IMR-90 (cell line): ENCODE measurements around the gene ADCK1. TPM values are rescaled to one million over a fixed set of nuclear protein-coding genes. Genes with fewer than 3 reads are reported as not detected.

Experiments used
- ATAC-seq: fragments of 200-7000 bp; cut with Tn5 transposase; 2 replicates; pipeline ENCODE4 v1.9.1; 2020; ENCODE audit warnings: low read depth, mild to moderate bottlenecking, moderate library complexity
- BruUV-seq: library from RNA; stranded (reverse); fragments of 400-500 nt; replicated peaks from 2 replicates; lab custom pipeline; 2021; lab: Mats Ljungman, UMichigan
- CTCF ChIA-PET: fragments of 300-600 bp; formaldehyde crosslinking; extraction: SDS; loops from one replicate; lab custom pipeline; 2021; ENCODE audit warnings: antibody characterized with exemption; lab: Yijun Ruan, JAX
- POLR2A ChIA-PET: fragments of 300-600 bp; sonication (Branson Sonifier 250); formaldehyde crosslinking; loops from one replicate; lab custom pipeline; 2022; ENCODE audit warnings: antibody characterized with exemption; ENCODE audit not compliant: unreplicated experiment; lab: Charles Lee
- DNase-seq: peaks from one replicate; pipeline ENCODE4 v3.0.0; 2013
- H2AFZ ChIP-seq: replicated peaks from 2 replicates; pipeline ENCODE3; 2013; ENCODE audit warnings: low read length, mild to moderate bottlenecking; ENCODE audit not compliant: poor library complexity
- H2AK5ac ChIP-seq: 2 replicates; pipeline ENCODE4 v1.6.1; 2013; ENCODE audit warnings: low read depth, low read length, inconsistent platforms
- H2AK9ac ChIP-seq: replicated peaks from 2 replicates; pipeline ENCODE3; 2013; ENCODE audit warnings: mild to moderate bottlenecking, low read depth, low read length, moderate library complexity; ENCODE audit not compliant: poor library complexity
- H2BK120ac ChIP-seq: 2 replicates; pipeline ENCODE4 v1.6.1; 2013; ENCODE audit warnings: low read depth, low read length, inconsistent platforms
- H2BK15ac ChIP-seq: 3 replicates; pipeline ENCODE4 v1.6.1; 2013; ENCODE audit warnings: low read depth, low read length, inconsistent platforms
- H2BK20ac ChIP-seq: 2 replicates; pipeline ENCODE4 v1.6.1; 2013; ENCODE audit warnings: low read depth, mild to moderate bottlenecking, inconsistent platforms, low read length, moderate library complexity
- H2BK5ac ChIP-seq: 2 replicates; pipeline ENCODE4 v1.6.1; 2013; ENCODE audit warnings: mild to moderate bottlenecking, low read depth, low read length, inconsistent platforms; ENCODE audit not compliant: poor library complexity, severe bottlenecking
- H3K14ac ChIP-seq: replicated peaks from 2 replicates; pipeline ENCODE4 v1.6.1; 2013; ENCODE audit warnings: low read depth, low read length, inconsistent platforms
- H3K18ac ChIP-seq: 2 replicates; pipeline ENCODE4 v1.6.1; 2013; ENCODE audit warnings: low read depth, low read length, control low read depth
- H3K23ac ChIP-seq: 2 replicates; pipeline ENCODE4 v1.6.1; 2013; ENCODE audit warnings: low read depth, low read length, inconsistent platforms
- H3K27ac ChIP-seq: 2 replicates; pipeline ENCODE4 v1.5.1; 2013; ENCODE audit warnings: mild to moderate bottlenecking, control low read depth, low read length; ENCODE audit not compliant: insufficient read depth
- H3K27me3 ChIP-seq: 2 replicates; pipeline ENCODE4 v1.6.1; 2013; ENCODE audit warnings: low read length; ENCODE audit not compliant: control insufficient read depth, insufficient read depth
- H3K36me3 ChIP-seq: 2 replicates; pipeline ENCODE4 v1.6.1; 2013; ENCODE audit warnings: low read length, mixed read lengths; ENCODE audit not compliant: control insufficient read depth, insufficient read depth
- H3K4ac ChIP-seq: 2 replicates; pipeline ENCODE4 v1.6.1; 2013; ENCODE audit warnings: low read depth, low read length, inconsistent platforms
- H3K4me1 ChIP-seq: 2 replicates; pipeline ENCODE4 v1.6.1; 2013; ENCODE audit warnings: low read length, mixed read lengths; ENCODE audit not compliant: control insufficient read depth, insufficient read depth
- H3K4me2 ChIP-seq: 2 replicates; pipeline ENCODE4 v1.6.1; 2013; ENCODE audit warnings: low read depth, mild to moderate bottlenecking, control low read depth, low read length, moderate library complexity
- H3K4me3 ChIP-seq: 2 replicates; pipeline ENCODE4 v1.5.1; 2013; ENCODE audit warnings: low read depth, mild to moderate bottlenecking, control low read depth, low read length, moderate library complexity; ENCODE audit not compliant: insufficient read depth
- H3K56ac ChIP-seq: 2 replicates; pipeline ENCODE4 v1.6.1; 2013; ENCODE audit warnings: low read length, inconsistent platforms; ENCODE audit not compliant: insufficient read depth; ENCODE audit errors: extremely low read depth
- H3K79me1 ChIP-seq, 2 experiments: 2 replicates each; pipeline ENCODE4 v1.6.1; 2013; ENCODE audit warnings: low read length in 2 of 2, inconsistent platforms in 1 of 2, low read depth in 1 of 2
- H3K9ac ChIP-seq: 2 replicates; pipeline ENCODE4 v1.6.1; 2013; ENCODE audit warnings: low read depth, low read length, control low read depth
- H3K9me1 ChIP-seq: 2 replicates; pipeline ENCODE4 v1.6.1; 2013; ENCODE audit warnings: low read length, inconsistent platforms; ENCODE audit not compliant: insufficient read depth
- H3K9me3 ChIP-seq: 2 replicates; pipeline ENCODE4 v1.6.1; 2013; ENCODE audit warnings: low read length; ENCODE audit not compliant: control insufficient read depth, insufficient read depth
- H4K20me1 ChIP-seq: 2 replicates; pipeline ENCODE4 v1.6.1; 2013; ENCODE audit warnings: low read length, inconsistent platforms; ENCODE audit not compliant: insufficient read depth
- H4K5ac ChIP-seq: 2 replicates; pipeline ENCODE4 v1.6.1; 2013; ENCODE audit warnings: mild to moderate bottlenecking, low read depth, low read length, control low read depth
- H4K8ac ChIP-seq, 2 experiments: 2 replicates each; pipeline ENCODE4 v1.6.1; 2013; ENCODE audit warnings: low read depth in 2 of 2, low read length in 2 of 2, control low read depth in 1 of 2, inconsistent platforms in 1 of 2
- H4K91ac ChIP-seq: 2 replicates; pipeline ENCODE4 v1.6.1; 2013; ENCODE audit warnings: low read depth, low read length, inconsistent platforms; ENCODE audit not compliant: insufficient read depth
- BHLHE40 ChIP-seq: fragments of 150-350 bp; IDR thresholded peaks from 2 replicates; pipeline ENCODE4 v1.6.1; 2016; ENCODE audit warnings: mild to moderate bottlenecking, low read depth, low read length
- CEBPB ChIP-seq: IDR thresholded peaks from 2 replicates; pipeline ENCODE4 v1.6.1; 2012; ENCODE audit warnings: low read depth, low read length, improper control_type of control experiment
- CHD1 ChIP-seq: IDR thresholded peaks from 2 replicates; pipeline ENCODE4 v1.6.1; 2012; ENCODE audit warnings: low read depth, low read length, improper control_type of control experiment
- ELK1 ChIP-seq: fragments of 150-350 bp; IDR thresholded peaks from 2 replicates; pipeline ENCODE4 v1.6.1; 2016; ENCODE audit warnings: low read depth, mild to moderate bottlenecking, low read length, moderate library complexity, borderline replicate concordance
- FOS ChIP-seq: fragments of 150-350 bp; IDR thresholded peaks from 2 replicates; pipeline ENCODE4 v1.6.1; 2016; ENCODE audit warnings: low read depth, low read length
- MAFK ChIP-seq: IDR thresholded peaks from 2 replicates; pipeline ENCODE4 v1.6.1; 2012; ENCODE audit warnings: low read depth, low read length, improper control_type of control experiment
- MAZ ChIP-seq: IDR thresholded peaks from 2 replicates; pipeline ENCODE4 v1.6.1; 2012; ENCODE audit warnings: low read depth, mild to moderate bottlenecking, low read length, improper control_type of control experiment, moderate library complexity, borderline replicate concordance
- MXI1 ChIP-seq: IDR thresholded peaks from 2 replicates; pipeline ENCODE4 v1.6.1; 2012; ENCODE audit warnings: low read depth, mild to moderate bottlenecking, low read length, moderate library complexity, borderline replicate concordance
- NFE2L2 ChIP-seq: fragments of 150-350 bp; IDR thresholded peaks from 2 replicates; pipeline ENCODE4 v1.6.1; 2016; ENCODE audit warnings: low read depth, mild to moderate bottlenecking, low read length
- POLR2A ChIP-seq: IDR thresholded peaks from 2 replicates; pipeline ENCODE4 v1.6.1; 2012; ENCODE audit warnings: mild to moderate bottlenecking, low read depth, low read length
- RAD21 ChIP-seq: IDR thresholded peaks from 2 replicates; pipeline ENCODE4 v1.6.1; 2012; ENCODE audit warnings: low read length, improper control_type of control experiment
- RCOR1 ChIP-seq: IDR thresholded peaks from 2 replicates; pipeline ENCODE4 v1.6.1; 2012; ENCODE audit warnings: mild to moderate bottlenecking, low read length, improper control_type of control experiment; ENCODE audit not compliant: insufficient replicate concordance
- RFX5 ChIP-seq: IDR thresholded peaks from 2 replicates; pipeline ENCODE4 v1.8.0; 2012; ENCODE audit warnings: low read depth, mild to moderate bottlenecking, low read length, moderate library complexity
- SMC3 ChIP-seq: fragments of 150-350 bp; IDR thresholded peaks from 2 replicates; pipeline ENCODE4 v1.6.1; 2016; ENCODE audit warnings: low read depth, mild to moderate bottlenecking, antibody characterized with exemption, low read length, moderate library complexity
- USF2 ChIP-seq: fragments of 150-350 bp; IDR thresholded peaks from 2 replicates; pipeline ENCODE4 v1.6.1; 2017; ENCODE audit warnings: mild to moderate bottlenecking, antibody characterized with exemption, low read length, low read depth
- WGBS, 2 experiments: methylation state at CpG; one replicate each; pipeline versions ENCODE4 v1.1.5 to v1.1.7; 2013; ENCODE audit warnings: missing lambda C conversion rate in 2 of 2; ENCODE audit not compliant: insufficient read length in 1 of 2; ENCODE audit errors: extremely low coverage in 2 of 2; 5-methylcytosine and 5-hydroxymethylcytosine counted together
- dilution Hi-C: fragments of 300-500 bp; cut with HindIII; formaldehyde crosslinking; loops from one replicate; pipeline ENCODE4 v1.14.3; 2018; ENCODE audit warnings: low sequenced_read_pairs; ENCODE audit not compliant: unreplicated experiment
- in situ Hi-C: fragments of 300-500 bp; cut with MboI; formaldehyde crosslinking; loops from 3 replicates; pipeline ENCODE4 v1.14.3; 2019; ENCODE audit warnings: low sequenced_read_pairs, inconsistent platforms, mixed read lengths
- intact Hi-C: fragments of 100-400 bp; cut with micrococcal nuclease; formaldehyde crosslinking; loops from 2 replicates; pipeline ENCODE4 v1.10.0; 2022
- polyA plus RNA-seq, 3 experiments: library from polyadenylated mRNA; depleted of rRNA; stranded (reverse); fragments of >200 nt; gene quantifications; 2 replicates each; pipeline ENCODE4 v1.2.3, GENCODE V29; 2012; ENCODE audit warnings: low replicate concordance in 1 of 3
- total RNA-seq: library from RNA; depleted of rRNA; stranded (reverse); fragments of >200 nt; gene quantifications from 2 replicates; pipeline ENCODE4 v1.2.3, GENCODE V29; 2012
- TF ChIP-seq, protein P1 (sequence below): conservative IDR thresholded peaks from 2 replicates; pipeline ENCODE4 v1.5.1; 2012; ENCODE audit warnings: mild to moderate bottlenecking, low read depth, low read length, improper control_type of control experiment

The ADCK1 gene
- total and polyA plus RNA-seq, 2 of the 4 experiments (the other 2 are of a cell fraction): 1.6 to 4.6 TPM

DNA sequence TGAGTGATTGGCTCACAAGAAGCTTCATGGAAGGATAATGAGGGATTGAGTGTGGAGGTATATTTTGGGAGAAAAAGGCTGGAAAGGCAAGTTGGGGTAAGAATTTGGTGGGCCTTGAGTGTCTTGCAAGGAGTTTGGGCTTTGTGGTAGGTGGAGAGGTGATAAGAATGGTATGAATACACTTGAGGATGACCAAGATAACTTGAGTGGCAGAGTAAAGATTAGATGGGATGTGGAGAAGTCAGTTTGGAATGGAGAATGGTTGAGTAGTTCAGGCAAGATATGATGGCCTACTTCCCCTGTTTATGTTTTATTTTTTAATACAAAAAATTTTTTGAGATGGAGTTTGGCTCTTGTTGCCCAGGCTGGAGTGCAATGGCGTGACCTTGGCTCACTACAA, 9.1 kb downstream of the ADCK1 start:
- in situ Hi-C loops: no loop called here
- H2BK5ac ChIP-seq: no peak overlapping the region
- H3K9me1 ChIP-seq: no peaks in the 10 kb centered on the region
- TF ChIP-seq RCOR1 (no peak), ELK1 (no peak), CEBPB (no peak), RFX5 (no peak), CHD1 (no peak), FOS (no peak), MAZ (no peak), POLR2A (no peak), MXI1 (no peak), USF2 (no peak), MAFK (no peak), NFE2L2 (no peak), SMC3 (no peak), RAD21 (no peak), BHLHE40 (no peak)
- TF ChIP-seq, protein P1, sequence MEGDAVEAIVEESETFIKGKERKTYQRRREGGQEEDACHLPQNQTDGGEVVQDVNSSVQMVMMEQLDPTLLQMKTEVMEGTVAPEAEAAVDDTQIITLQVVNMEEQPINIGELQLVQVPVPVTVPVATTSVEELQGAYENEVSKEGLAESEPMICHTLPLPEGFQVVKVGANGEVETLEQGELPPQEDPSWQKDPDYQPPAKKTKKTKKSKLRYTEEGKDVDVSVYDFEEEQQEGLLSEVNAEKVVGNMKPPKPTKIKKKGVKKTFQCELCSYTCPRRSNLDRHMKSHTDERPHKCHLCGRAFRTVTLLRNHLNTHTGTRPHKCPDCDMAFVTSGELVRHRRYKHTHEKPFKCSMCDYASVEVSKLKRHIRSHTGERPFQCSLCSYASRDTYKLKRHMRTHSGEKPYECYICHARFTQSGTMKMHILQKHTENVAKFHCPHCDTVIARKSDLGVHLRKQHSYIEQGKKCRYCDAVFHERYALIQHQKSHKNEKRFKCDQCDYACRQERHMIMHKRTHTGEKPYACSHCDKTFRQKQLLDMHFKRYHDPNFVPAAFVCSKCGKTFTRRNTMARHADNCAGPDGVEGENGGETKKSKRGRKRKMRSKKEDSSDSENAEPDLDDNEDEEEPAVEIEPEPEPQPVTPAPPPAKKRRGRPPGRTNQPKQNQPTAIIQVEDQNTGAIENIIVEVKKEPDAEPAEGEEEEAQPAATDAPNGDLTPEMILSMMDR: no peak
- no peak overlapping the region for H2AK5ac ChIP-seq
- no TSS peak for BruUV-seq
- no peak overlapping the region for H4K5ac ChIP-seq
- ChIA-PET POLR2A (no interaction called here), CTCF (no interaction called here)
- no peak overlapping the region for H3K56ac ChIP-seq
- dilution Hi-C loops: no loop called here
- no peaks in the 10 kb centered on the region for H3K79me1 ChIP-seq
- no peaks in the 10 kb centered on the region for H4K20me1 ChIP-seq
- H3K4me2 ChIP-seq: no peak overlapping the region
- no peaks in the 10 kb centered on the region for H3K27me3 ChIP-seq
- H3K4ac ChIP-seq: no peak overlapping the region
- H3K27ac ChIP-seq: no peak overlapping the region
- H3K23ac ChIP-seq: no peak overlapping the region
- no CpG with 5 or more reads among the region's 1 CpG for WGBS, 2 experiments
- ATAC-seq (no peak), DNase-seq (no peak)
- H2AFZ ChIP-seq: no peak overlapping the region
- no peaks in the 10 kb centered on the region for H3K36me3 ChIP-seq
- no peak overlapping the region for H3K14ac ChIP-seq
- no peak overlapping the region for H2AK9ac ChIP-seq
- H2BK120ac ChIP-seq: no peak overlapping the region
- H2BK15ac ChIP-seq: no peak overlapping the region
- H3K4me3 ChIP-seq: no peak overlapping the region
- no peaks in the 10 kb centered on the region for H3K9me3 ChIP-seq
- no peak overlapping the region for H3K18ac ChIP-seq
- H4K8ac ChIP-seq: no peak overlapping the region
- H2BK20ac ChIP-seq: no peak overlapping the region
- H4K91ac ChIP-seq: no peak overlapping the region
- intact Hi-C loops: no loop called here
- H3K4me1 ChIP-seq: no peaks in the 10 kb centered on the region
- H3K9ac ChIP-seq: no peak overlapping the region
